ENCODE data around the gene RAB17.

DNA sequence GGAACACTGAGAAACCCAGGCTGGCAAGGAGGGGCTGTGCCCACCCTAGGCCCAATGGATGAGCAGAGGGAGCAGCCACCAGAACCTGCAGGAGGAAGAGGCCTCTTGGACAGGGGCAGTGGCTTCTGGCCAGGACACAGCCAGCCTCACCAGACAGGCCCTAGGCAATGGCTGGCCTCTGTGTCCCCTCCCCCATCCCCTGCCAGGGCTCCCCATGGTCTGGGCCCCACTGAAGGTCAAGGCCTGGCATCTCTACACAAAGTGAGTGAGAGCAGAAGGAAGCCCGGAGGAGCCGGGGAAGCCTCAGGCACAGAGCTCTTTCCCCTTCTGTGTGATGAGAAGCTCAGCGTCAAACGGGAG lies 17.8 kb downstream of the RAB17 start:
- TF ChIP-seq, protein P1, sequence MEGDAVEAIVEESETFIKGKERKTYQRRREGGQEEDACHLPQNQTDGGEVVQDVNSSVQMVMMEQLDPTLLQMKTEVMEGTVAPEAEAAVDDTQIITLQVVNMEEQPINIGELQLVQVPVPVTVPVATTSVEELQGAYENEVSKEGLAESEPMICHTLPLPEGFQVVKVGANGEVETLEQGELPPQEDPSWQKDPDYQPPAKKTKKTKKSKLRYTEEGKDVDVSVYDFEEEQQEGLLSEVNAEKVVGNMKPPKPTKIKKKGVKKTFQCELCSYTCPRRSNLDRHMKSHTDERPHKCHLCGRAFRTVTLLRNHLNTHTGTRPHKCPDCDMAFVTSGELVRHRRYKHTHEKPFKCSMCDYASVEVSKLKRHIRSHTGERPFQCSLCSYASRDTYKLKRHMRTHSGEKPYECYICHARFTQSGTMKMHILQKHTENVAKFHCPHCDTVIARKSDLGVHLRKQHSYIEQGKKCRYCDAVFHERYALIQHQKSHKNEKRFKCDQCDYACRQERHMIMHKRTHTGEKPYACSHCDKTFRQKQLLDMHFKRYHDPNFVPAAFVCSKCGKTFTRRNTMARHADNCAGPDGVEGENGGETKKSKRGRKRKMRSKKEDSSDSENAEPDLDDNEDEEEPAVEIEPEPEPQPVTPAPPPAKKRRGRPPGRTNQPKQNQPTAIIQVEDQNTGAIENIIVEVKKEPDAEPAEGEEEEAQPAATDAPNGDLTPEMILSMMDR (IDR thresholded peaks at IDR 0.05 in 8 of 11, conservative IDR thresholded peaks at IDR 0.05 in 3 of 11), result no peak
- no peak for TF ChIP-seq POLR2A (IDR thresholded peaks at IDR 0.05)
- TF ChIP-seq POLR2AphosphoS5 (IDR thresholded peaks at IDR 0.05), result no peak

Measured in spleen (tissue), 7 donors.